Measurements from ENCODE around the gene MMD.
"Not testable (repeated sequence)": the region's sequence is repeated elsewhere in the genome, so short reads cannot be mapped to it uniquely, and the experiment has no call there.

Gene MMD

DNA sequence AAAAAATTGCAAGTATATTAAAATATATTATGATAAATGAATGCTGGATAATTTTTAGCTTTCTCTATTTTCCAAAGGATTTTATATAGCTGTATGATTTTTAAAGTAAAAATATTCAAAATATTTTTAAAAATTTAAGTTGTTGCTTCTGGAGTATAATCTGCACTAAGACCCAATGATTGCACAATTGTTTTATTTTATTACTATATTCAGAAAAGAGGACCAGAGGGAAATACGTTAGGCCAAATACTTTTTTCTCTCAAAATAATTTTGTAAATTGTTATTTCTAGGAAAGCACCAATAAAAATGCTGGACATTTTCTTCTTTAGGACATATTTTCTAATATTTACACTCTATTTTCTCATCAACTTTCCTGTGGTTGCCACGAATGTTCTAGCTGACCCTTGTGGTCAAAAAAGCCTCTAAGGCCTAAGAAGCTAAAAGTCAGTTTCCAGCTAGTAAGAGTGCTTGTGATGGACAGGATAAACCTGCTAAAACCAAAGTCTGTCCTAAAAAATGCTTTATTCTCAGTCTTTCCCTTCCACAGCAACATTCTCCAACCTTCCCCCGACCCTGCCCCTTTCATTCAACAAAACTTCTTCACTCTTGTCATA lies 31.2 kb downstream of the MMD start:
- no peak for DNase-seq

DNA sequence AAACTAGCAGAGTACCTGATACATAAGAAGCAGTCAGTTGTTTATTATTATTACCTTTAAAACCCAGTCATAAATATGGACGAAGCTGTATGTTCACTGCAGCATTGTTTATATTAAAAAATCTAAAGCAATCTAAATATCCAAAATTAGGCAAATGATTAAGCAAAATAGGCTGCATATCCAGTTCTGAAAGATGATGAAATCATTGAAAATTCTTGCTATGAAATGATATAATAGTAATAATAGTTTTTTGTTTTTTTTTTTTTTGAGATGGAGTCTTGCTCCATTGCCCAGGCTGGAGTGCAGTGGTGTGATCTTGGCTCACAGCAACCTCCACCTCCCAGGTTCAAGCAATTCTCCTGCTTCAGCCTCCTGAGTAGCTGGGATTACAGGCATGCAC lies 31.9 kb downstream of the MMD start:
- DNase-seq, result not testable (repeated sequence)

DNA sequence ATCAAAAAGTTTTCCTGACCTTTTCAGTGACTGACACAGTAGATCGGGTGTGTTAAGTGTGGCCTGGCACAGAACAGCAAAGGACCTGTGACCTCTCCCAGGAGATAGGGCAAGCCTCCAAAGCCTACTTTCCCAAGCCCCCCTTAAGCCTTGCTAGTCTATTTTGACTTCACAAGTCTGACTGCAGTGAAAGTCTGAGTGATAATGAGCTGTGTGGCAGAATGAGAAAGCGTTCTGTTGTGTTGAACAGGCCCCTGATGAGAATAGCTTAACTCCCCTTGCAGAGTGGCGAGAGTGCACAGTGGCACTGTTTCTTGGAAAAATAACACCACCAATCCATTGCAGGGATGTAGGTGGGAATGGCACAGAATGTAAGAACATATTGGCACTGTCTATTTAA lies 32.8 kb downstream of the MMD start:
- no peak for DNase-seq

DNA sequence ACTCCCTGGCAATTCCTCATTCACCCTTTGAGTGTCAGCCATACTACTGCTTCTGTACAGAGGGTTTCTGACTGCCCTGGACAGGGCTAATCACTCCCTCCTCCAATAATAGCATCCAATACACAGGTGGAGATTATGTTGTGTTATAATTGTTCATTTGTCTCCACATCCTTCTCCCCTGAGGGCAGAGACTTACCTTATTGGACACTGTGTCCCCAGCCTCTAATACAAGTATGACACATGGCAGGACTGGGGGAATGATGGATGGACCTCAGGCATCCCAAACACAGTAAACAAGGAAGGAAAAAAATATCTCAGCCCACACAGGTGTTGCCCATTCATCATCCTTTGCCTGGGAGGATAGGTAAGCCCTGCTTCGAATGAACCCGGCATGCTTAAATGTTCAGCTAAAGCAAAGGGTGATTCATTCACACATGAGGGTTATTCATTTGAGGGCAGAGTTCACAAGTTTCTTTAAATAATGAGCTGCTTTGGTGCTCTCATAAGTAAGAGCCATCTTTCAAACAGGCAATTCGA lies 34.8 kb downstream of the MMD start:
- no peak for DNase-seq

DNA sequence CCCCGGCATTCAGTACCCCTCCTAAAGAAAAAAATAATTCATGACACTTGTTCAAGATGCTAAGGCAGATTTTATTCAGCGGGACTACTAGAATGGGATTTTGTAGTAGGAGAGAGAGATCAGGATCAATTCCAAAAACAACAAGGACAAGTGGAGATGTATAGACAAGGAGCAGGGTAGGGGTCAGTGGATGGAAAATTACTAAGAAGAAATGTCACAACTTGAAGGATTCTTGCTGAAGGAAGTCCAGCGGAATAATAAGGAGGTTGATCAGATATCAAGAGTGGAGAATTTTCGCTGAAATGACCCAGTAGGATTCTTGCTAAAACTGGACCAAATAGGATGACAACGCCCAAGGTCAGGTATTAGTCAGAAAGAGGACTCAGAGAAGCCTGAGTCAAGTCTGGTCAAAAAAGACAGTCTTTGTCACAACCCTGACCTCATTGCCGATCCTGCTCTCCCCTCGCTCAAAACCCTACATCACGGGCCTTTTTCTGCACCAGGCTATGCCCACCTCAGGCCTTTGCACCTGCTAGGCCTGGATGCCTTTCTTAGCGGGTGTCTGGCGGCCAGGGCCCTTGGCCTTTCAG lies 36.9 kb downstream of the MMD start:
- no peak for DNase-seq

DNA sequence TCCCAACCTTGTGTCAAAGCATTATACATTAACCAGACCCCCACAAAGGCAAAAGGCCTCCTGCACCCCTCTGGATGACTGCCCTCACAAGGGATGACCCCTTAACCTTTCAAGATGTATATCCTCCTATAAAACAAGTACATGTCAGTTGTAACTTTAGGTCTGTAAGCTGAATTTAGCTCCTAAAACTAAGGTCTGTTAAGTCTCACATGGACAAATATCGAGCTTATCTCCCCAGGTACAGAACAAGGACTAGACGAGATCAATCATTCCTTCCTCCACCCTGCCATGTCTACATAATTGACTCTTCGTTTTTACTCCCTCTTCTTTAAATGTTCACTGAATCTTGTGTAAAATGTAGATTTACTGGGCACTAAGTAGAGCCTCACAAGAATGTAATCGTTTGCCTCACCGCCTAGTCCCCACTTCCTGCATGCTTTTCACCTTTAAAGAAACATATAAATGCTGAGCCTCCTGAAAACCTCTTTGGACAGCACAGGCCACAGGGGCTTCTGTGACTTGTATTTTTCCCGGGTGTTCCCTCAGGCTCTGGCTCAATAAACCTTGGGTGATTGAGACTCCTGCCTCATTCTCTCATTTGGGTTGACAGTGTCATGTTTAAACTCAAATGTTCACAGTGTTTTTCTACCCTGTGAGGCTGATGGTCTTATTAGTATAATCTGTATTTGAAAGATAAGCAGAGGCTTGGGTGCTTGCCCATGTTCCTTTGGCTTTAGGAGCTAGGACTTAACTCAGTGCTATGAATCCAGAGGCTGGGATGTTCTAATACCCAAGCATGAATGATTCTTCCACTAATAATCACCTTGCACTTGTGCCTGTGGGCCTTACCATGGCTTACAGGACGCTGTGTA lies 37.6 kb downstream of the MMD start:
- no peak for DNase-seq

DNA sequence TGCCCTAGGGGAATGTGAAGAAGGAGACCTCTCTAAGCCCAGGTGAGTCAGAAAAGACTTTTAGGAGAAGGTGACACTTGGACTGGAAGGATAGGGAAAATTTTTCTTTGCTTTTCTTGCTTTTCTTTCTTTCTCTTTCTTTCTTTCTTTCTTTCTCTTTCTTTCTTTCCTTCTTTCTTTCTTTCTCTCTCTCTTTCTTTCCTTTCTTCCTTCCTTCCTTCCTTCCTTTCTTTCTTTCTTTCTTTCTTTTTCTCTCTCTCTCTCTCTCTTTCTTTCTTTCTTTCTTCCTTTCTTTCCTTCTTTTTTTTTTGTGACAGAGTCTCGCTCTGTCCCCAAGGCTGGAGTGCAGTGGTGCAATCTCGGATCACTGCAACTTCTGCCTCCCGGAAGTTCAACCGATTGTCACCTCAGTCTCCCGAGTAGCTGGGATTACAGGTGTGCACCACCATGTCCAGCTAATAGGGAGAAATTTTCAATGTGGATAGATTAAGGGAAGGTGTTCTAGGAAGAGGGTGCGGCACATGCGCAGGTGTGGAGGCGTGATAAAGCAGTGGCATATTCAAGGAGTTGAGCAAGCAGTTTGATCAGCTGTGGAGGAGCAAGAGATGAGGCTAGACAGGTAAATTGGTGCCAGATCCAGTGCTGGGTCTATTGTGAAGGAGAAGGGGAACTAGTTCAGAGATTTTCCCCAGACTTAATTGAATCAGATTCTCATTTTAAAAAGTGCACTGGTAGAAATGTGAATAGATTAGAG lies 40.4 kb downstream of the MMD start:
- no peak for DNase-seq

DNA sequence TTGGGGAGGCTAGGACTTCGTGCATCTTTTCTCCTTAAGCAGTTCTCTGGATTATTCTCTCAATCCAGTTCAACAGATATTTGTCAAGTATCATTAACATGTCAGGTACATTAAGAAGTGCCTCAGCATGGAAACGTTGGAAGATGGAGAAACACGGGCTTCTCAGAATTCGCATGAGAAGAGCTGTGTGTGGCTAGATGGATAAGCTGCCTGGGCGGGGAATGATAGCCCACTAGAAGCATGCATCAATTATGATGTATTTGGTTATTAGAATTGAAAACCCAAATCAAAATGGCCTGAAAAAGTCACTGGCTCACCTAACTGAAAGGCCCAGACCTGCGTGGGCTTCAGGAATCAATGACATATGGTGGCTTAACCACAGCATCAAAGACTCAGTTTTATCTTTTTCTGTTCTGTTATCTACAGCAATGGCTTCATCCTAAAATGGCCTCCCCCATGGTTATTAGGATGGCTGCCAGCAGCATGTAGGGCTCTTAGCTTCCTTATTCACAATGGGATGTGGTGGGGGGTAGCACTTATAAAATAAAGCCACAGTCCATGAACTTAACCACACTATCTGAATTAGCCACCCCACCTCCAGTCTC lies 43.9 kb downstream of the MMD start:
- no peak for DNase-seq

DNA sequence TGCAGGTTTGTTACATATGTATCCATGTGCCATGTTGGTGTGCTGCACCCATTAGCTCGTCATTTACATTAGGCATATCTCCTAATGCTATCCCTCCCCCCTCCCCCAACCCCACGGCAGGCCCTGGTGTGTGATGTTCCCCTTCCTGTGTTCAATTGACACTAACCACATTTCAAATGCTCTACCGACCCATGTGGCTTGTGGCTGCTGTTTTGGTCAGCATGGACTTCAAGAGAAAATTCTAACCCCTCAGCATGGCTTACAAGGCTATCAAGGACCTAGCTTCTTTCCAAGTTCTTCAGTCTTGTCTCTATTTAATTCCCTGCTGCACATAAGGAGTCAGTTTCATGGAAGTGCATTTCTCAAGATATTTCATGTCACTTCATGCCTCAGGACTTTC lies 52.9 kb downstream of the MMD start:
- DNase-seq, result no peak

DNA sequence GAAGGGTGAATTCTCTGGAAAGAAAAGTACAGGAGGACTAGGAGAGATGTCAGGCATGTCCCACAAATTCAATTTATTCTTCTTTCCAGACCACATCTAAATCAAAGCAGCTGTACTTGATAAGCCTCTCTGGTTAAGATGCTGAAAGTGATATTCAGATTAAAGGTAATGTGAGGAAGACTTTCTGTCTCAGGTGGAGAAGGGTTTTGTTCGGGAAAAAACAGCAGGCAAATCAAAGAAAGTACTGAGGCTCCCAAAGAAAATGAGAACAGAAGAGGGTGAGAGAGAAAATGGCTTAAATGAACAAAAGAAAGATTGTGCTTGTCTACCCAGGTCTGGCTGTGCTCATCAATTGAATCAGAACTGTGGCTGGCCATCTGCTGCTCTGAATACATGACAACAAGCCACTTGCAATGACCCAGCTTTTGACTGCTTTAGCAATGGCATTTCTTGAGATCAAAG lies 55.6 kb downstream of the MMD start:
- no peak for DNase-seq

DNA sequence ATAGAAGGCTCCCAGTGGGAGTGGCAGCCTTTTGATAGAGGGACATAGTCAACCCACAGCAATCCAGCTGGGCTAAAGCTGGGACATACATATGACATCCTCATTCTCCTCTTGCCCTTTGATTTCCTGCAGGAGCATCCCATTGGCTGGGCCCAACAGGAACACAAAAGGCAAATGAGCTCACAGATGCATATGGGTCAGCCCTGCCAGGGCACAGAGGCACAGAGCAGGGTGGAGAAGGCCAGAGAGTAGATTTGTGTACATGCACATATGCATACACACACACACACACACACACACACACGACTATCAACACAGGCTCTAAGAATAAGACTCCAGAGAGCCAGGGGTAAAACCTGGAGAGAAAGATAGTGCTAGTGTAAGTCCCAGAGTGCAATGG lies 58.6 kb downstream of the MMD start:
- DNase-seq, result no peak

DNA sequence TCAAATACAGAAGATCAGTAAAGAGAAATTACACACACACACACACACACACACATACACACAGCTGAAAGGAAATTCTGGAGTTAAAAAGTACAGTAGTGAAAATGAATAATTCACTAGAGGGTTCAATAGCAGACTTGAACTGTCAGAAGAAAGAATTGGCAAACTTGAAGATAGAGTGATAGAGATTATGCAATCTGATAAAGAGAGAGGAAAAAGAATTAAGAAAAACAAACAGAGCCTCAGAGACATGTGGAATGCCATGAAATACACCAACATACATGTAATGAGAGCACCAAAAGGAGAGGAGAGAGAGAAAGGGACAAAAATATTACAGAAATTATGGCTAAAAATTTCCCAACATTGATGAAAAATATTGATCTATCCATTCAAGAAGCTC lies 60.7 kb downstream of the MMD start:
- DNase-seq, result no peak

DNA sequence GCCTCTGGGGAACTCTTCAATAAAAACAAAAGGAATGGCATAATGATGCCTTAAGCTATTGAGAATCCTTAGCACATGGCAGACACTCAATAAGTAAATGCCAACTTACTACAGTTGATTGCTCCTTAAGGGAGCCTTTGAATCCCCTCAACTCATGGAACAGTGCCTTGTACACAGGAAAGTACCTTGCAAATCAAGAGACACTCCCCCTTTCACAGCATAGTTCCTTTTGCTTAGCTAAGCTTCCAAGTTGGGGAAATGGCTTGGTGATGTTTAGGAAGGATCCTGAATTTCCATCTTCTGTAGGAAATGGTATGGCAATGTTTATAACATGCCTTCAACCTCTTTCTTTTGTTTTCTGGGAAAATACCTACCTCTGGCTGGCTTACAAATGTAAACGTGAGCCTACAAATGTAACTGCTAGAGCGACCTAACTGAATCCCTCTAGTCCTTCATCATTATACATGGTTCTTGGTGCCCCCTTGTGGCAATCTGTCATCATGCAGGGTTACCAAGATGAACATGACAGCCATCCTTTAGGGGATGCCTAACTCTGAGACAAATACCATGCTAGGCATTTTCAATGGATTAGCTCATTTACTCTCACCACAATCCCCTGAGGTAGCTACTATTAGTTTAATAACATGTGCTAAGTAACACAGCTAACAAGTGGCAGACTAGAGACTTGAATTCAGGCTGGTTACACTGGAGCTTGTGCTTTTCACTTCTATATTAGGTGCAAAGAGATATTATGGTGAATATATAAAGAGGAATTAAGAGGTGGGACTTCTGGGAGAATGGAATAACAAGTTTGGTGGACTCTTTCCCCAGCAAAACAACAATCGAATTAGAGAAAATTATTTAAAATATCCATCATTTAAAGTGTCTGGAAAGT lies 65.0 kb downstream of the MMD start:
- DNase-seq, result peak; percentile 34

DNA sequence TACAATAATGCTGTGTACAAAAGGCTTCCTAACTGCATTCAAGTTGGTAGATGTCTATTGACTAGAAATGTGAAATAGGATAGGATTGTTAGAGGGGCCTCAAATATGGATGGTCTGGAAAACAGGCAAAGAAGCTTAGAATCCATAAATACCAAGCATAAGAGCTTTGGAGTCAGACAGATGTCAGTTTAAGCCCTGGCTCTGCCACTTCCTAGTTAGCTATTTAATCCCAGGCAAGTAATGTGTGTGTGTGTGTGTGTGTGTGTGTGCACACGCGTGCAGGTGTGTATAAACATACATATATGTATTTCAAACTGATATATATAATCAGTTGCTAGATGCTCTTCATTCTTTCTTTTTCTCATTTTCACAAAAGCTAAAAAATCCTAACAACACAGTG lies 66.7 kb downstream of the MMD start:
- DNase-seq, result no peak

DNA sequence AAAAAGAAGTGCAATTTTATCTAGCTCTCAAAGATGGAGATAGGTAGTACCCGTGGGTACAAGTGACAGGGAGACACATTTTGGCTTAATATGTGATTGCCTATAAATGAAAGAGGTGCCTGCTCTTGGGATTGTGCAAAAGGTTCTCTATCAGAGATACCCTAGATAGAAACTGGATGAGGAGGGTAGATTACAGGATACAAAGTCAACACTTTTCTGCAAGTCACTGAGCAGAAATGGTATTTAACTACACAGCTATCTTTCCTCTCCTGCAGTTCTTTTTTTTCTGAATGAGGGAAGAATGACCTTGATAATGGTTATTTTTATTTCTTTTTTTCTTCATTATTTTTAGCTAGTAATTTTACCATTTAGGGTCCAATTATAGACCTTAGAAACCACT lies 67.6 kb downstream of the MMD start:
- no peak for DNase-seq

DNA sequence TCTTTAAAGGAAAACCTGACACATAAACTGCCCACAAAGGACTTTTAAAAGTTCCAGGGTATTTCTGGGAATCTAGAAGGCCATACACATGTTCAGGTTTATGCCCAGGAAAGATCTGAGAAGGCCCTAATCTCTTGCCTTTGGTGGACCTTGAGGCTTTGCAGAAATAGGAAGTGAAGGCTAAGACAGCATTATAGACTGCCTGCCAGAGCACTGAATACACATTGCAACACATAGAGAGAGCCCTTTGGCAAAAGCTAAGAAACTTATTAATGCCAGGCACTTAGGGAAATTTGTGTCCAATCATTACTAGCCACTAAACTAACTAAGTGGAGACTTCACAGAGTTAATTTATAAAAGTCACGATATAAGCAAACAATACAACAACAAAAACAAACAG lies 70.4 kb downstream of the MMD start:
- DNase-seq, result no peak

DNA sequence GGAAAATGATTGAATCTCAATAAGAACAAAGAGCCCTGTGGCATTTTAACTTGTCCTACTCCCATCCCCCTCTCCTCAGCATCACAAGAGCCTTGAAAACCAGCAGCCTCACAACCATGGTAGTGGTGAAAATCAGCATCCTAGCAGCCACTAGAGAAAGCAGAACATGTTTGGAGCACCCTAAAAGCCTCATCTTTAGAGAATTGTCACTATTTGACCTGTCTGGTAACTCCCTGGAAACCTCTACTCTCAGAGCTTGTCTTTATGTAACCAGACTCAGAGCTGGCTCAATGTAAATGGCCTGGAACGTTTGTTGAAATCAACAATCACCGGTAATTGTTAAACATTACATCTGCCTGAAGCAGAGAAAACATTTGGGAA lies 70.8 kb downstream of the MMD start:
- no peak for DNase-seq

DNA sequence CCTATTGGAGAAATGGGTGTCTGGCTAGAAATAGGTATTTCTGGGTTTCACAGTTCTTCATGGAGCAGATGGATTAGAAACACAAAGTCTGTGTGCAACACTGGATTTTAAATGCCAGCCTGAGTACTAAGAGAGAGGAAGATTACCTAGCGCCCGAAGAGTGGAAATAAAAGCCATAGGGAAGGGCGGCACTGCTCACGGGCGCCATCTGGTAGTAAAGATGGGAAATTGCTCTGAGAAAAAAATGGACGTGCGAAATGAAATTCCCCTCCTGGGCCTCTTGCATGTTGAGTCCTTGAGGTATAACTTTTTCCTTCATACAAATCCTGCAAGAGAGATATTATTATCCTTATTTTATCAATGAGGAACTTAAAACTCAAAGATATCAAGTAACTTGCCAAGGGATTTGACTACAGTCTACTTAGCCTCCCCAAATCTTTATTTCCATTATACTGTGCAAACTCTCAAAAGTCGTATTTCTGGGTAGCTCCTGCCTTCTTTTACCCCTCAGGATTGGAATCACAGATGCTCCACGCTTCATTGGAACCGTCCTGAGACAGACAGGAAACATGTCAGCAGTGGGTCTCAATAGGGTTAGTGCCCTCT lies 72.8 kb downstream of the MMD start:
- peak; percentile 1 for DNase-seq

DNA sequence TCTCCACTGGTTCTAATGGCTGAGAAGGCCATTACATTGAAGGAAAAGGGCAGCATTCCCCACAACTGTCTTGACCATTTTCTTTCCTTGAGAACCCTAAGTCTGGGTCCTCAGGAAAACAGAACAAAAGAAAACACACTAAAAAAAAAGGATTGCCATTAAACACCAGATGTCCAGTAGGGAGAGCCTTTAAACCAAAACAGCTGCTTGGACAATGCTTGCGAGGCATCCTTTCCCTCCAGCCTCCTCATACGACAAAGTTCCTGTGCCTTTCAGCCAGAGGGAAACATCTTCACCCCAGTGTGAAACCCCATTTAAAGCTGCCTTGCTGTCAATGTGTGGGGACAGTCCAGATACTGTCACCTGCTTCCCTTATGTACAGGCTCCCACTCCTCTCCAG lies 74.3 kb downstream of the MMD start:
- DNase-seq, result no peak

DNA sequence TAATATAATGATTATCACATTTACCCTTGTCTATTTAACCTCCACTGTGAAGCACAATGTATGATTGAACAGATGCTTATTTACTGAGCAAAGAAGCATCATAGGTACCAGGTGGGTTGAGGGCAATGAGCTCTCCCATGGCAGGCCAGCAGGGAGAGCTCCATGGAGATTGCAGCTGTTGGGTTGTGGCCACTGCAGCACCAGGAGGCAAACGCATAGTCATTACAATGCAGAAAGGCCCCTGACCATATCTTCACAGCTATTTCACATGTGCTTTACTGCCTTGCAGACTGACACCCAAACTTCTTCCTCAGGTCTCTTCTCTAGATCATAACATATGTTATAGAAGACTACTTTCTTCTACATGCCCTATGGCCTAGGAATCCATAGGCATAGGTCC lies 75.0 kb downstream of the MMD start:
- no peak for DNase-seq

DNA sequence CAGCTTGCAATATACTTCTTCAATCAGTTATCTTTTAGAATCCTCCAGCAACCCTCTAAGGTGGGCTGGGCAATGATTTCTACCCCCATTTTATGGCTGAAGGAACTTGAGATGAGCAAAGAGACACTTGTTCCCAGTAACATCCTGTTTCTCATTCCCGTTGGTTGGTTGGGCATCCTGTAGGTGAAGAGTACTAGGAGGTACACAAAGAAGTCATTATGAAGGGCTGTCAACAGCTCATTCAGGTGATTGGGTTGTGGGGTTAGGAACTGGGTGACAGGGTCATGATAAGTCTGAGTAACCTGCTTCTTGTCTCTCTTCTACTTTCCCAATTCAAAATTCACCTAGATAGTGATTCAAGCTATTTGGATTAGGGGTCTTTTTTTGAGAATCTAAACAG lies 76.5 kb downstream of the MMD start:
- DNase-seq, result no peak

Data from DMS79 (cell line).